ENCODE data around the gene THSD4.

GRCh38 chr15:71083349-71083748 is 31.9 kb upstream of the THSD4 start:
- TF ChIP-seq POLR2AphosphoS5 (IDR thresholded peaks at IDR 0.05; ENCODE audit: borderline replicate concordance, low read depth, low read length) (no peak), EZH2 (IDR thresholded peaks at IDR 0.05) (no peak), FOXP2 (optimal IDR thresholded peaks at IDR 0.05; ENCODE audit: control extremely low read depth, extremely low read length, insufficient read depth) (no peak)

Measured in SK-N-MC (cell line).